ENCODE results near the gene UPF3A.

DNA sequence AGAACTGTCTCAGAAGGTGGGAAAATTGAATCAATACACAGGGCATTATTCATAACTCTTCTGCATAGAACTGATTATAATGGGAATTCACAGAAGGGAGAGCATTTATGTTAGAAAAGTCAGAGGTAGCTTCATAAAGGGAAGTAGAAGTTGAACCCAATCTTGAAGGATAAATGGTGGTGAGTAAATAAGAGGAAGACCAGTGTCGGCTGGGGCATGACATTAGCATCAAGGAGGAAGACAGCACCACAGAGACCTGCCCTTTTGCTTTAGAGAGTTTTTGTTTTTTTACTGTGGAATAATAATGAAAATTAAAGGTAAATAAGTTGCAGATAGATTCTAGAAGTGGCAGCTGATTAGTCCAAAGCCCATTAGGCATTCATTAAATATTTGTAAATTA is 24.9 kb upstream of the UPF3A start:
- no peak for TF ChIP-seq POLR2AphosphoS5 (IDR thresholded peaks at IDR 0.05; ENCODE audit: low read depth, low read length)
- no peak for TF ChIP-seq POLR2A (IDR thresholded peaks at IDR 0.05; ENCODE audit: low read depth, low read length)
- TF ChIP-seq SPI1 (IDR thresholded peaks at IDR 0.05; ENCODE audit: low read depth, low read length): no peak

Measured in GM12891 (cell line).